NK-92 (cell line): Measurements from ENCODE around the gene HMCN1.

Source experiments
- DNase-seq: peaks from one replicate; lab custom pipeline; 2025; ENCODE audit not compliant: unreplicated experiment; lab: John Stamatoyannopoulos, UW

The HMCN1 gene

GRCh38 chr1:185895208-185895900, 161.2 kb downstream of the HMCN1 start:
- DNase-seq: no peak

DNA sequence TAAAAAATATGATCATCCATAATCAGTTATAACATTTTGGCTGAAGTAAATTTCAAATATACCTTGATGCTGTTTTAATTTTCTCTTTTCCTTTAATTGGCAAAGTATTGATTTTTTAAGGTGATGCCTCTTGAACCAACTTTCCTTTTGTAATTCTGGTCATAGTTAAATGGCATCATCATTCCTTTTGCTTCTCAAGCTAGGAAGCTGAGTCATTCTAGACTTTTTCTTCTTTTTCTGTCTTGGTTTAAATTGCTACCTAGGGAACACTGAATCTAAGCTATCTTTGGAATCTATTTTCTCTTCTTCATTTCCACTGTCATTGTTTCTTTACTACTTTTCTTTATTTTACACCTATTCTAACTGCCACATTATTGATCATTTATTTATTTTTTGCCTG, 162.7 kb downstream of the HMCN1 start:
- no peak for DNase-seq

DNA sequence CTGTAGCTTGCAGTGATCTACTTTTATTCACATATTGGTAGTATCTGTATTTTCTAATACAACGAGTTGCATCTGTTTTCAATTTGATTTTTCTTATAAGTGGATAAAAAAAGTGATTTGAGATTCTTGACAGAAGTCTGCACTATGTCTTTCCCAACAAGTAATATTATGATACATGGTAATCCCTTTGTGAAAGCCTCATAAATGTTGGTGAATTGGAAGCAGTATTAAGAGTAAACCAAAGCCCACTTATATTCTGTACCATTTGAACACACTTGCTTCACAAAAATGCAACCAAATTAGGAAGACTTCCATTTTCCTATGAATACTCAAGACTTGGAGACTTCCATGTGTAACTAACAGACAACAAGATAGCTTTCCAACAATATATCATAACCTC, 172.0 kb downstream of the HMCN1 start:
- DNase-seq: no peak

- DNase-seq: no peak
Measured at GRCh38 chr1:185907246-185907645, 173.1 kb downstream of the HMCN1 start.

GRCh38 chr1:185911978-185912377, 177.8 kb downstream of the HMCN1 start:
- DNase-seq: no peak

DNA sequence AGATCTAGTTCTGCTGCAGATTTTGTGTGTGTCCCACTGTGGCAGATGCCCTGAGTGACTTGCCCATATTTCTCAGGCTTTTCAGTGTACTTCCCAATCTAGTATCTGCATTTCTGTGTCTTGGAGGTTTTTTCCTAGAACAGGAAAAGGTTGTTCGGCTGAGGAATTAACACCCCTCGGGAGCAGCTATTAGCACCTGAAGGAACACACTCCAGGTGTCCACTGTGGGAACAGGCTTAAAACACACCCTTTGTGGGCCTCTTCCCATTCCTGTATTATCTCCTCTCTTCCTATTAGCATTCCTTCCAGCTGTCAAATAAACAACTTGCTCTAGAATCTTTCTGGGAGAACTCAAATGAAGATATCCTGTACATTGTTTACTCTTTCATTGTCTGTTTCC, 178.3 kb downstream of the HMCN1 start:
- no peak for DNase-seq

- DNase-seq: no peak
Measured at GRCh38 chr1:185914089-185914488, 179.9 kb downstream of the HMCN1 start.

DNA sequence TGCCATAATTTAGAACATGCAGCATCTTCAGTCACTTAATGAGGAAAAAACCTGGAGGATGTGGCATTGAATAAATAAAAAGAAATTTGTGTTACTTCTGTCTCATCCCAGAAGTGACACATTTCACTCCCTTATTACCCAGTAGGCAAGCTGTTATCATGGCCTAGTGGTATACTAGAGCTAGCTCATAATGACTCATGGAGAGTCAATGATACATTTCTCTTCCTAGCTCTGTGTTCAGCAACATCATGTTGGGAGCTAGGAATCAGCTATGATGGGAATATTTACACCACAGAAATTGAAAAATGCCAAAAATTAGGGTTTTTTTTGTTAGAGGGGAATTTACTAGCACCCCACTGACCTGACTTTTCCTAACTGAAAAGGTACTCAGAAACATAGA, 182.7 kb downstream of the HMCN1 start:
- no peak for DNase-seq

- no peak for DNase-seq
Measured at GRCh38 chr1:185917646-185918045, 183.5 kb downstream of the HMCN1 start.

- DNase-seq: no peak
Measured at GRCh38 chr1:185920602-185921001, 186.4 kb downstream of the HMCN1 start.

- no peak for DNase-seq
Measured at GRCh38 chr1:185921636-185922035, 187.4 kb downstream of the HMCN1 start.

- DNase-seq: no peak
Measured at GRCh38 chr1:185926588-185926987, 192.4 kb downstream of the HMCN1 start.

- DNase-seq: no peak
Measured at GRCh38 chr1:185929776-185930175, 195.6 kb downstream of the HMCN1 start.

DNA sequence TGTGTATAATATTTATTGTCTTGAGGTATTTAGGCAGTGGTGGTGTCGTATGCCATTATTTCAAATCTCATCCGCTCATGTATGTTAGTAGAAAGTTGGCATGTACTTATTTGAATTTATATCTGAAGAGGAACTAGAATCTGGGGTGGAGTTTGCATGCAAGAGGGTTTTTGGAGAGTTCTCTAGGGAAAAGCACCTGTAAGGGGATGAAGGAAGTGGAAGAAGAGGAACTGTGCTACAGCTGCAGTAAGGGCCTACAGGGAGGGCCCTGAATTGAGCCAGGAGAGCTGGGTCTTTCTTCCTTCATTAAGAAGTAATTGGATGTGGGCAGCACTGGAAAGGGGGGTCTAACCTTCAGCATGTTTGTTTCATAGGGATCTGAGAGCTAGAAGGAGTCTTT, 197.2 kb downstream of the HMCN1 start:
- DNase-seq: no peak

GRCh38 chr1:185933580-185933979, 199.4 kb downstream of the HMCN1 start:
- DNase-seq: no peak

GRCh38 chr1:185934476-185935189, 200.4 kb downstream of the HMCN1 start:
- DNase-seq: no peak

DNA sequence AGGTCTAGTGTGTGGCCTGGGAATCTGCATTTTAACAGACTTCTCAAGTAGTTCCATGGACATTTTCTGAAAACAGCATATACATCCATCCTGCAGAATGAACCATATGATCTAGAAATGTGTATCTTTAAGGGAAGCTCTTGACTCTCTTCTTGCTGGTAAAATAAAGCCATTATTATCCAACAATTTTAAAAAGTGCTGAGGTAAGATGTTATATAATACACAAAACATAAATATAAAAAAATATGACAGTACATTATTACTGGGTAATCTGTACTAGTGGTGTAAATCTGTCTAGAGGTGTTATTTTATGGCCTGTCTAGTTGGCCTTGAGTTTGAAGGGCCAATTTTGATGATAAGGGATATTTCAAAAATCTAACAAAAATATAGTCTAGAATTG, 201.2 kb downstream of the HMCN1 start:
- DNase-seq: no peak

GRCh38 chr1:185936641-185937040, 202.4 kb downstream of the HMCN1 start:
- no peak for DNase-seq

GRCh38 chr1:185938396-185938795, 204.2 kb downstream of the HMCN1 start:
- DNase-seq: no peak

DNA sequence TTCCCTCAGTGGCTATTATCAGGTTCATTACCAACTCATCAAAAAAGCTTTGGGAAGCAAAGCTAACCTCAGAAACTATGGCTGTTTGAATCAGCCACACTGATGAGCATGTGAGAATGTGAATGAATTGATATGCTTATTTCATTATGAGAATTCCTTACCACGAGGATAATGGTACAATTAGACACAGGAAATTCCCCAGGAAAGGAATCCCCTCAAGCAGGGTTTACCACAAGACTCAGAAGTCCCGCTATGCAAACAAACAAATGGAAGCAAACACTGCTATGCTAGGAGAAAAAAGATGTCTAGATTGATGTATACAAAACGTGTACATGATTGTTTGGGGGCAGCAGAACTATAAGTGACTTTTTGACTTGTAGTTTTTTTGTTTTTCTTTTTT, 205.0 kb downstream of the HMCN1 start:
- no peak for DNase-seq

GRCh38 chr1:185942961-185943360, 208.8 kb downstream of the HMCN1 start:
- DNase-seq: no peak

GRCh38 chr1:185956881-185957280, 222.7 kb downstream of the HMCN1 start:
- no peak for DNase-seq
